Stimulated activated CD4-positive, alpha-beta T cell treated with anti-CD3 and anti-CD28 coated beads, Interleukin-1b, Interleukin-23, amount 100 ng/mL, for 48 hours (primary cell): ENCODE data around the gene LRRTM4.
"Not testable (repeated sequence)": the region's sequence is repeated elsewhere in the genome, so short reads cannot be mapped to it uniquely, and the experiment has no call there.

Experiments
- DNase-seq: peaks from one replicate; pipeline ENCODE4 v3.0.0-alpha.2; 2020

LRRTM4 gene

DNA sequence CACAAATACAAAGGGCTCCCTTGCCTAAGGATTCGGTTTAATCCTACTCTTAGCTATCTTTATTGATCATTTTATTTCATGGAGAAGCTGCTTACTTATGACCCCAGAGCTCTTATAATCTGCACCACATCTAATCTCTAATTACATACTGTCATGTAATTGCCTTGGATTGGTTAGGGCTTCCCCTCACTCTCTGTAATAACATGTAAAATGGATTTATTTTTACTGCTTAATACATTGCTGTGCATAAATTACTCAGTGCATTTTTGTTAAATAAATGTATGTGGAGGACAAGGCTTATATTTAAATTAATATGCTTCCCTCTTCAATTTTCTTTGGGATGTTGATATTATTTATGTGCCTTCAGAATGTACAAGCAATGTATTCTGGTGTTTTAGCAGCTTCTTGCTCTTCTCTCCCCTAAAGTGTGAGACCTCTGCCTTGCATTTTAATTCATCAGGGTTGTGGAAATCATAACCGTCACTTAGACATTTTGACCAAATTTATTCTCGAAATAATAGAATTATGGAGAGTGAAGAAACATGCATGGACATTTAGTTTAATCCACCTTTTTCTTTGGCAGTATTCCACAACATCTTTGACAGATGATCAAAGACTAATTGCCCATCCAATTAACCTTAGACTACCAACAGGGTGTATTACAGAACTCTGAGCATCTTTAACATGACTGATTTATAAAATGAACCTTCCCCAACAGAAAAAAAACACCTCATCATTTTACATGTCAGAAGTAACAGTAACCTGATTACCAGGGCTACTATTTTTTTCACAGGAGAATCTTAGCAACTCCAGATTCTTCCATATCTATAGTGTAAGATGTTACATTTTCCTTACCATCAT is 692.6 kb downstream of the LRRTM4 start:
- no peak for DNase-seq

DNA sequence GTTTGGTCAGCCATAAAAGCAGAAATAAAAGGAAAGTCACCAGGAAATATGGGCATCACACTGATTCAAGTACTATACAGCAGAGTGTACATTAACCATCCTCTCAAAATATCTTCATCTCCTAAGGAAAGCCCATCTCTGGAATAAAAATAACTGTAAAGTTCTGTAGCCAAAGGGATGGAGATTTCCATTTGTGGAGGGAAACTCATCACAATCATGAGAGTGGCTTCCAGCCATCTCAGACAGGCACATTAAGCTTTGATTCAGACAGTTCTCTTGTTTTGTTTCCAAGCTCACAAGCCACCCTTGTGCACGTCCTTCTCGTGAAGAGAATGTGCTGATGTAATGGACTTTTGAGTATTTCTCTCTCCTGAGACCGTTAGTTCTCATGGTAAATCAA is 695.5 kb downstream of the LRRTM4 start:
- no peak for DNase-seq

DNA sequence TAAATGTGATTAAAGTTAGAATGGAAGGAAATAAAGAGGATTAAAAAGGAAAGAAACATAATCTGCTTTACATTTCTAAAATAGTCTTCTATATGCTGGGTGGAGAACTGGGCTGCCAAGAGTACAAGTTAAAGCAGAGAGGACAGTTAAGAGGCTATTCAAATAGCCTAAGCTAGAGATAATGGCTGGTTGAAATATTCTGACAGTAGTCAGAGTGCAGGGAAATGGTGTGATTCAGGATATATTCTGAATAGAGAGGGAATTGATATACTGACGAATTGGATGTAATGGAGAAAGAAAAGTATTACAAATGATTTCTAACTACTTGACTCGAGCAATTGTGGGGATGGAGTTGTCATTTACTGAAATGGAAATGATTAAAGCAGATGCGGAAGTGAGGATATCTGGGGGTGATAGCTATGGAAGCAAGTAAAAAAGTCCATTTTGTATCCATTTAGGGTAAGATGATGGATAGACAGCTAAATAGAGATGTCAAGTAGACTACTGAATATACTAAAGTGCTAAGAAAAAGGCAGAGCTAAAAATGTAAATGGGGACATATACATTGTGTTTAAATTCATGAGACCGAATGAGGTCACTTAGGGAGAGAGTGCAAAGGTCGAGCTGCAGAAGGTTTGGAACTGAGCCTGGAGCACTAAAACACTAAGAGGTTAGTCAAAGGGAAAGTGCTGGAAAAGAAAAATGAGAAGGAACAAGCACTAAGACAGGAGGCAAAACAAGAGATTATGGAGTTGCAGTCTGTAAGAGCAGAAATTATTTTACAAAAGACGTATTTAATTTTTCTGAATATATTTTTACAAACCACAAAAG is 696.8 kb downstream of the LRRTM4 start:
- no peak for DNase-seq

- no peak for DNase-seq
These were observed 700.4 kb downstream of the LRRTM4 start for GRCh38 chr2:76821731-76822130.

DNA sequence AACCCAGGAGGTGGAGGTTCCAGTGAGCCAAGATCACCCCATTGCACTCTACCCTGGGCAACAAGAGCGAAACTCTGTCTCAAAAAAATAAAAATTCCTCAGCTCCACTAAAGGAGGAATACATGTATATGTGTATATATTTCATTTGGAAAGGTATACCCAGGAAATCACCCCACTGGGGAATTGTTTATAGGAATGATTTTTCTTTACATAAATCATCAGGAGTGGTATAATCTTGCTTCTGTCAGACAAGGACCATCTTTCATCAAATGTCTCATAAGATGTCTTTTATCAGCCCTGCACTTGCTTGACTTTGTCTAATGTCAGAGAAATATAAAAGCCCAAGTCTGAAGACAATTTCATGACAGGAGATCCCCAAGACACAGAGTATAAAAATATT is 709.1 kb downstream of the LRRTM4 start:
- DNase-seq = no peak

DNA sequence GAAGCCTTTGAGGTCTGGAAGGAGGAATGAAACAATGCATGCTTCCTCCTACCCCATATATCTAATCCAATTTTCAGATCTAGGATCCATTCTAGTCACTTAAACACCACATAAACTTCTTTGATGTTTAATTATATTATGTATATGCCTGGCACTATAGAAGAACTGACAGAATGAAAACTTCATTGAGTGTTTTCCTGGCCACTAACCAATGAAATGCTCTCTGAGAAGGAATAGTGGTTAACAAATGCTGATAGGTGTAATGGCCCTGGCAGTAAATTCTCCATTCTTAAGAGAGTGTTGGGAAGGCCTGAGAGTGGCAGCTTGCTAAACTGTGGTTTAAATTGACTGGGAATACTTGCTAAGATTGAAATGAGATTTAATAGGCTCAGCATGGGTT is 710.0 kb downstream of the LRRTM4 start:
- no peak for DNase-seq

DNA sequence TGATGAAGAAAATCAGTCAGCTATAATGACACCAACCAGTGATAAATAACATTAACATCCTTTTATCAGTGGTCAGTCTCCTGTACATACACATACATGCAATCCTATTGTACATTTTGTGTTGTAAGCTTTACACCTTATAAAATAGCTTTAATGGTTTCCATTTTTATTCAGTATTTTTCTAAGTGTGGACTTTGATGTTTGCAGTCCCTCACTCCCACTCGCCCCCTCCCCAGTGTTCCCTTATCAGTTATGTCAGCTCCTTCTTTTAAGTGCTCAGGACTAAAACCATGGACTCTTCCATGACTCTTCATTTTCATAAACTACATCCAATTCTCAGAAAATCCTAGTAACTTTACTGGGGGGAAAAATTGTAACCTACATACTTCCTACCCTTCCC is 713.0 kb downstream of the LRRTM4 start:
- DNase-seq = no peak

- no peak for DNase-seq
These were observed 713.4 kb downstream of the LRRTM4 start for GRCh38 chr2:76808732-76809131.

GRCh38 chr2:76793647-76794334 is 728.4 kb downstream of the LRRTM4 start:
- no peak for DNase-seq

- not testable (repeated sequence) for DNase-seq
These were observed 740.9 kb downstream of the LRRTM4 start for GRCh38 chr2:76781313-76781712.

- no peak for DNase-seq
These were observed 758.9 kb downstream of the LRRTM4 start for GRCh38 chr2:76763276-76763675.

- no peak for DNase-seq
These were observed 761.8 kb downstream of the LRRTM4 start for GRCh38 chr2:76760367-76760704.

GRCh38 chr2:76759634-76760366 is 762.4 kb downstream of the LRRTM4 start:
- no peak for DNase-seq

DNA sequence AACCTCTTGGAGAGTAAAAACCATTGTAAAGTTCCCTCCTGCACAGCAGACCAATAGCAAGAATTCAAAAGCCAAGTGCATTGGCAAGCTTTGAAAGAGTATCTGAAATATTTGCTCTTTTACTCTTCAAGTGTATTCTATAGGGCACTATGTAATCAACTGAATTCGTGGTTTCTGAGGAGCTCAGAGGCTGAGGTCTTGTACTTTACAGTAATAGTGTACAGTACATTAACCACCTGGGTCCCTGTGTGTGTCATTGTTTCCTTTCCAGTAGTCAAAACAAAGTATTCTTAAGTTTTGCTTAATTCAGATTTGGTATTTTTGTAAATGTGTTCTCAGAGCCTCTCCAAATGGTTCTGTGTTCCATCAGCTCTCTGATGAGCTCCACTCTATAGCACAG is 769.7 kb downstream of the LRRTM4 start:
- no peak for DNase-seq

- no peak for DNase-seq
These were observed 772.3 kb downstream of the LRRTM4 start for GRCh38 chr2:76749858-76750257.

- DNase-seq = no peak
These were observed 773.4 kb downstream of the LRRTM4 start for GRCh38 chr2:76748581-76749296.

GRCh38 chr2:76745605-76746004 is 776.6 kb downstream of the LRRTM4 start:
- no peak for DNase-seq

DNA sequence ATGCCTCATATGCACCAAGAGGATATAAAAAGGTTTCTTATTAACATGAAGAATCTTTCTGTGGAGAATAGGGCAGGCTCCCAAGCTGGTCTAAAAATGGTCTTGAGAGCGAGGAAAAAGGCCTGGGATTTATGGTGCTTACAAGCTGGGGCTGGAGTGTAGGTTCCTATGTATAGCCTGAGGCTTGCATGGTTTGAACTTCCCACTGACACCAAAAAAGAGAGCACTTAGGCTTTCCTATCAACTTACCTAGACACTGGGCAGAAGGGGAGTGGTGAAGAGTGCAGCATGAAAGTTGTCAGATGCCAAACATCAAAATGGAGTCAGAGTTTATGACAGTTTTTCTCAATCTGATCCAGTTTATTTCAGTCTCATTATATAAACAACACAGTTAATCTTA is 784.6 kb downstream of the LRRTM4 start:
- no peak for DNase-seq

- no peak for DNase-seq
These were observed 788.4 kb downstream of the LRRTM4 start for GRCh38 chr2:76733736-76734135.

GRCh38 chr2:76731157-76731556 is 791.0 kb downstream of the LRRTM4 start:
- DNase-seq = no peak

GRCh38 chr2:76730021-76730420 is 792.2 kb downstream of the LRRTM4 start:
- DNase-seq = no peak

DNA sequence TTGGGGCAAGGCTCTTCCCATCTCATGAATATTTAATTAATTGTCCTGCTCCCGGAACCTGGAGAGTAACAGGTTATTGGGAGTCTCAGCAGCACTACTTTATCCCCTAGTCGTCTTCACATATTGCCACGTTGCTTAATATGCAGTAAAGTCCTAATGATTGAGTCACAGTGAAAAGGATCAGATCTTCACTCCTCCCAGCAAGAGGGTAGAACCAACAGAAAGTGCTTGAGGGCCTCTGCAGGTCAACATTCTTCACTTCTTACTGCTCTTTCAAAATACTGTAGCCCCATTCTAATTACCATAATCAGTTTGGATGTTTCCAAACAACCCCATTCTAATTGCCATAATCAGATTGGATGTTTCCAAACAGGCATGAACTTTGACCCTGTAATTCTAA is 801.0 kb downstream of the LRRTM4 start:
- DNase-seq = no peak
